CD4-positive, alpha-beta T cell (primary cell): ENCODE data around the gene CASP12. TPM values are rescaled to one million over a fixed set of nuclear protein-coding genes. Genes with fewer than 3 reads are reported as not detected.
A peak's percentile ranks its signal among the peaks of the same experiment; 100 is the strongest.

Source experiments
- ATAC-seq: fragments of 200-7000 bp; cut with Tn5 transposase; one replicate; pipeline ENCODE4 v1.10.0; 2022; ENCODE audit warnings: mild to moderate bottlenecking; ENCODE audit not compliant: poor library complexity
- CTCF ChIA-PET: fragments of 350-600 bp; sonication (Branson Sonifier 250); formaldehyde crosslinking; loops from one replicate; lab custom pipeline; 2021; ENCODE audit warnings: antibody characterized with exemption, inconsistent platforms; lab: Charles Lee
- POLR2A ChIA-PET: fragments of 350-600 bp; sonication (Branson Sonifier 250); formaldehyde crosslinking; loops from one replicate; lab custom pipeline; 2021; ENCODE audit warnings: antibody characterized with exemption, inconsistent platforms; lab: Charles Lee
- DNase-seq, 14 experiments: peaks; one replicate each; pipeline ENCODE4 v3.0.0-alpha.2; 2013 to 2020; ENCODE audit warnings: mixed read lengths in 2 of 14
- H3K27ac ChIP-seq, 2 donors: one replicate each; pipeline versions ENCODE4 v1.5.1 to v1.7.0; 2013; ENCODE audit warnings: low read length in 2 of 2, low read depth in 1 of 2, mild to moderate bottlenecking in 1 of 2
- H3K27me3 ChIP-seq, 2 experiments: 1 replicate in 1 of 2; 2 replicates in 1 of 2; pipeline versions ENCODE4 v1.6.1 to v1.7.0; 2013; ENCODE audit warnings: low read length in 2 of 2, control low read depth in 1 of 2, mild to moderate bottlenecking in 1 of 2, moderate library complexity in 1 of 2; ENCODE audit not compliant: insufficient read depth in 2 of 2, control insufficient read depth in 1 of 2
- H3K36me3 ChIP-seq: one replicate; pipeline ENCODE4 v1.6.1; 2013; ENCODE audit warnings: low read length, control low read depth; ENCODE audit not compliant: insufficient read depth
- H3K4me1 ChIP-seq: one replicate; pipeline ENCODE4 v1.6.1; 2013; ENCODE audit warnings: low read length, control low read depth; ENCODE audit not compliant: insufficient read depth
- H3K4me3 ChIP-seq: one replicate; pipeline ENCODE4 v1.5.1; 2013; ENCODE audit warnings: mild to moderate bottlenecking, low read length, moderate library complexity
- H3K9me3 ChIP-seq, 2 experiments: 1 replicate in 1 of 2; 2 replicates in 1 of 2; pipeline versions ENCODE4 v1.6.1 to v1.7.0; 2013; ENCODE audit warnings: low read length in 2 of 2, mild to moderate bottlenecking in 2 of 2, control low read depth in 1 of 2, moderate library complexity in 1 of 2; ENCODE audit not compliant: control insufficient read depth in 1 of 2, insufficient read depth in 1 of 2
- H3K27ac Mint-ChIP-seq: one replicate; pipeline ENCODE4 v1.8.0; 2020; ENCODE audit warnings: mixed read lengths
- H3K27me3 Mint-ChIP-seq: one replicate; pipeline ENCODE4 v1.8.0; 2021; ENCODE audit warnings: mixed read lengths
- H3K36me3 Mint-ChIP-seq: one replicate; pipeline ENCODE4 v1.8.0; 2021; ENCODE audit warnings: low read depth, mixed read lengths
- H3K4me1 Mint-ChIP-seq: one replicate; pipeline ENCODE4 v1.8.0; 2021; ENCODE audit warnings: low read depth, mixed read lengths
- H3K4me3 Mint-ChIP-seq: one replicate; pipeline ENCODE4 v1.8.0; 2020; ENCODE audit warnings: mild to moderate bottlenecking, mixed read lengths
- H3K9me3 Mint-ChIP-seq: one replicate; pipeline ENCODE4 v1.8.0; 2020; ENCODE audit warnings: mixed read lengths
- CTCF ChIP-seq: fragments of 200-600 bp; IDR thresholded peaks from one replicate; pipeline ENCODE4 v1.8.0; 2022; ENCODE audit warnings: antibody characterized with exemption, mild to moderate bottlenecking
- intact Hi-C, 2 experiments: fragments of 100-400 bp; cut with DNase I in 1 of 2; cut with micrococcal nuclease in 1 of 2; formaldehyde crosslinking; loops; one replicate each; pipeline versions ENCODE4 v1.15.1 to v1.9.0; 2023 to 2025; cut with DNase I, micrococcal nuclease
- total RNA-seq, 174 experiments: library from RNA in 2 of 174; stranded (reverse) in 2 of 174; gene quantifications; one replicate each; pipeline ENCODE4 v1.2.3 and lab custom pipeline; 2021 to 2026

Gene CASP12
- total RNA-seq, 2 experiments from 2014 or later = not detected

DNA sequence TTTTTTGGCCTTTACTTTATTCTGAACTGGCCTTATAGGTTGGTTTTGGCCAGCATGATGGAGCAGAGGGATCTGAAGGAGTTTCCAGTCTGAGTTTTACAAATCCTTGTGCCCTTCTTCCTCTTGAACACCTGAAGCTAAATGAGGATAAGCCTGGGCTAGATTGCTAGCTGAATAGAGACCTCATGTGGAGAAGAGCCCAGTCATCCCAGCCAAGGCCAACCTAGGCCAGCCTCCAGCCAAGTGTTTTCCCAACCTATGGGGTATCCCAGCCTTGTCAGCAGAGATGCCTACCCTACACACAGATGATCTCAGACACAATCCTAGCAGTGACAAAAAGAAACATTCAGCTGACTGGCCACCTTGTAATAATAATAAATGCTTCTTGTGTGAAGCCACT, 966 bp upstream of the CASP12 start:
- Histone ChIP-seq H3K4me3 (no peak overlapping the region), H3K27ac (no peak overlapping the region), H3K4me1 (no peaks in the 10 kb centered on the region), H3K9me3 (no peaks in the 10 kb centered on the region), H3K36me3 (no peaks in the 10 kb centered on the region), H3K27me3 (no peaks in the 10 kb centered on the region)
- no peak for ATAC-seq
- intact Hi-C loops = no loop called here
- H3K4me1 Mint-ChIP-seq = peaks cover 16% of the 10 kb centered on the region
- ChIA-PET CTCF (interaction anchor here (1.5 kb wide), 1 partner anchor 18 kb away, joined by 3 read pairs; no protein-coding TSS in a partner anchor), POLR2A (no interaction called here)
- no peaks in the 10 kb centered on the region for H3K9me3 Mint-ChIP-seq
- TF ChIP-seq CTCF = no peak
- H3K27ac Mint-ChIP-seq = no peak overlapping the region
- no peak overlapping the region for H3K4me3 Mint-ChIP-seq
- H3K36me3 Mint-ChIP-seq = no peaks in the 10 kb centered on the region
- H3K27me3 Mint-ChIP-seq = no peaks in the 10 kb centered on the region
- DNase-seq = no peak

GRCh38 chr11:104898685-104899013, 389 bp upstream of the CASP12 start:
- Mint-ChIP-seq H3K27ac (no peak overlapping the region), H3K9me3 (no peaks in the 10 kb centered on the region), H3K4me3 (no peak overlapping the region), H3K4me1 (peaks cover 16% of the 10 kb centered on the region), H3K36me3 (no peaks in the 10 kb centered on the region), H3K27me3 (no peaks in the 10 kb centered on the region)
- no peaks in the 10 kb centered on the region for H3K27me3 ChIP-seq
- POLR2A ChIA-PET = no interaction called here
- H3K4me1 ChIP-seq = no peaks in the 10 kb centered on the region
- DNase-seq = no peak
- TF ChIP-seq CTCF = no peak
- peak overlapping the region; percentile 11 for H3K4me3 ChIP-seq
- no peak for ATAC-seq
- intact Hi-C loops = no loop called here
- no peaks in the 10 kb centered on the region for H3K9me3 ChIP-seq
- no peaks in the 10 kb centered on the region for H3K36me3 ChIP-seq
- CTCF ChIA-PET = no interaction called here
- peak overlapping the region in 1 of 2 donors; percentile 65 for H3K27ac ChIP-seq

- H3K36me3 ChIP-seq = no peaks in the 10 kb centered on the region
- ATAC-seq (no peak), DNase-seq (no peak)
- Mint-ChIP-seq H3K9me3 (no peaks in the 10 kb centered on the region), H3K27ac (no peak overlapping the region), H3K4me3 (no peak overlapping the region), H3K4me1 (peaks cover 5% of the 10 kb centered on the region), H3K36me3 (no peaks in the 10 kb centered on the region), H3K27me3 (no peaks in the 10 kb centered on the region)
- no peaks in the 10 kb centered on the region for H3K27me3 ChIP-seq
- ChIA-PET CTCF (no interaction called here), POLR2A (no interaction called here)
- no peak overlapping the region for H3K27ac ChIP-seq
- no peaks in the 10 kb centered on the region for H3K4me1 ChIP-seq
- intact Hi-C loops = no loop called here
- TF ChIP-seq CTCF = no peak
- no peaks in the 10 kb centered on the region for H3K9me3 ChIP-seq
- no peak overlapping the region for H3K4me3 ChIP-seq
These were observed 2.6 kb downstream of the CASP12 start for GRCh38 chr11:104895634-104896033.
